GM10266 (cell line): ENCODE results near the gene MUC6.

Experiments used
- DNase-seq: peaks from one replicate; pipeline ENCODE4 v3.0.0; 2012; ENCODE audit errors: extremely low spot score
- TF ChIP-seq, protein P1 (sequence below): IDR thresholded peaks from 2 replicates; pipeline ENCODE4 v1.5.1; 2012; ENCODE audit warnings: mild to moderate bottlenecking, low read depth; ENCODE audit not compliant: control insufficient read depth, insufficient read depth; ENCODE audit errors: missing control alignments

The MUC6 gene

DNA sequence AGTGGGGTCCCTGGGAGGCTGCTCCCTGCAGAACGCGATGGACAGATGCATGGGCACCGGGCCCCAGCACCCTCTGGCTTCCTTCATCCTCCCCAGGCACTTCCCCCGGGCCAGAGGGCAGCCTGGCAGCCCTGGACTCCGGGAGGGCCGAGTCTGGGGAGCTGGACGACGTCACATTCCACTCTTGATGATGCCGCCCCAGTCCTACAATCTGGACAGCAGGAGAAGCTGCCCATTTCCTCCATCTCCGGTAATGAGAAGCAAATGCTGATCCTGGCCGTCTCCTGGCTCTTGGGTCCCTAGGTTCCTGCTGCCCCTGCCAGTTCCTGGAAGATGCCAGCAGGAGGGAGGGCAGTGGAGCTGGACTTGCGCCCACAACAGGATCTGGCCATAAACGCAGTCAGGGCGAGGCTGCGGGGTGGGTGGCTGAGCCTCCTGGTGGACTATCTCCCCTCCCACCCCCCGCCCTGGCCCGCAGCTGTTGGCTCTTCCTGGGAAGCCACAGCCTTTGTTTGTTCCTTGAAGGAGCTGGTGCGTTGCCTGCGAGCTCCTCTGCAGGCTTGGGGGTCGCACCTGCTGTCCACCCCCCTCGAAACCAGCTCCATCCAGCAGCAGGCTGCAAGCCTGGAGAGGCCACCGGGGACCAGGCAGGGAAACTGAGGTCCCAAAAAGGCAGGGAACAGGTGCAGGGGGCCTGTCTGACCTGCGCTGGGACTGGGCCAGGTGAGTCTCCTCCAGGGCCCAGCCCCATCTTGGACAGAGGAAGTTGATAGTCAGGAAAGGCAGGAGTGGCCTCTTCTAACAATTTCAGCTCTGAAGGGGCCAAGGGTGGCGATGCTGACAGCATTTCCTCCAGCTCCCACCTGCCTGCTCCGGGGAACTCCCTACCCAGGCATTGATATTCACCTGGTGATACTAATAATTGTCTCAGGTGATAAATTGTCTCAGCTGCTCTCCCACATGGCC is 17.9 kb upstream of the MUC6 start:
- TF ChIP-seq, protein P1, sequence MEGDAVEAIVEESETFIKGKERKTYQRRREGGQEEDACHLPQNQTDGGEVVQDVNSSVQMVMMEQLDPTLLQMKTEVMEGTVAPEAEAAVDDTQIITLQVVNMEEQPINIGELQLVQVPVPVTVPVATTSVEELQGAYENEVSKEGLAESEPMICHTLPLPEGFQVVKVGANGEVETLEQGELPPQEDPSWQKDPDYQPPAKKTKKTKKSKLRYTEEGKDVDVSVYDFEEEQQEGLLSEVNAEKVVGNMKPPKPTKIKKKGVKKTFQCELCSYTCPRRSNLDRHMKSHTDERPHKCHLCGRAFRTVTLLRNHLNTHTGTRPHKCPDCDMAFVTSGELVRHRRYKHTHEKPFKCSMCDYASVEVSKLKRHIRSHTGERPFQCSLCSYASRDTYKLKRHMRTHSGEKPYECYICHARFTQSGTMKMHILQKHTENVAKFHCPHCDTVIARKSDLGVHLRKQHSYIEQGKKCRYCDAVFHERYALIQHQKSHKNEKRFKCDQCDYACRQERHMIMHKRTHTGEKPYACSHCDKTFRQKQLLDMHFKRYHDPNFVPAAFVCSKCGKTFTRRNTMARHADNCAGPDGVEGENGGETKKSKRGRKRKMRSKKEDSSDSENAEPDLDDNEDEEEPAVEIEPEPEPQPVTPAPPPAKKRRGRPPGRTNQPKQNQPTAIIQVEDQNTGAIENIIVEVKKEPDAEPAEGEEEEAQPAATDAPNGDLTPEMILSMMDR, result no peak
- no peak for DNase-seq

DNA sequence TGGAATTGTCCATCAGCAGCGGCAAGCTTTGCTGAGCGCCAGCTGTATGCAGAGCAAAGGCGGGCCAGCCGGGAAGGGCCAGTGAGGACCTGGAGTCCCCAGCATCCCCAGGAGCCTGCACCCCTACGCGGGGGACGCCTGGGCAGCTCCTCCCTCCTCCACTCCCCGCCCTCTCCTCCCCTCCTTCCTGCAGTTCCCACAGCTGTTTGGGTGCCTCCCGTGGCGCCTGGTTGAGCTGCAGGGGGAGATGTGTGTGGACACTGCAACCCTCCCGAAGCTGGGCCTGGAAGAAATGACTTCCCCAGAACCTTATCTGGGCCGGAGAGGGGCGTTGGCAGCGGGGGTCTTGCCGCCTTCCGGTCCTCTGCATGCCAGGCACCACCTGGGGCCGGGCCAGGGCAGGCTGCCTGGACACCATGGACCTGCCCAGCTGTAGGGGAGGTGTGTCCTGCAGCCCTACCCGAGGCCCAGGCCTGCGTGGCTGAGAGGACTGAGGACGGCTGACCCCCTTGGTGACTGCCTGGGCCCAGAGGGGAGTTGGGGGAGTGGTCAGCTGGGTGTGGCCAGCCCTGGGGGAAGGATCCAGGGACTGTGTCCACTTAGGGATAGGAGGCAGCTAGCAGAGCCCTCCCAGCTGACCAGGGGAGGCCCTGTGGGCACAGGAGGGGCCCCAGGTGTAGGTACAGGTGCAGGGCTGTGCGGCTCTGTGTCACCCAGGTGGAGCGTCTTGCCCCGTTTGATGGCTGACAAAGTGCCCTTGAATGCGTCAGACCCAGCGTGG is 16.8 kb upstream of the MUC6 start:
- TF ChIP-seq, protein P1, result no peak
- no peak for DNase-seq

DNA sequence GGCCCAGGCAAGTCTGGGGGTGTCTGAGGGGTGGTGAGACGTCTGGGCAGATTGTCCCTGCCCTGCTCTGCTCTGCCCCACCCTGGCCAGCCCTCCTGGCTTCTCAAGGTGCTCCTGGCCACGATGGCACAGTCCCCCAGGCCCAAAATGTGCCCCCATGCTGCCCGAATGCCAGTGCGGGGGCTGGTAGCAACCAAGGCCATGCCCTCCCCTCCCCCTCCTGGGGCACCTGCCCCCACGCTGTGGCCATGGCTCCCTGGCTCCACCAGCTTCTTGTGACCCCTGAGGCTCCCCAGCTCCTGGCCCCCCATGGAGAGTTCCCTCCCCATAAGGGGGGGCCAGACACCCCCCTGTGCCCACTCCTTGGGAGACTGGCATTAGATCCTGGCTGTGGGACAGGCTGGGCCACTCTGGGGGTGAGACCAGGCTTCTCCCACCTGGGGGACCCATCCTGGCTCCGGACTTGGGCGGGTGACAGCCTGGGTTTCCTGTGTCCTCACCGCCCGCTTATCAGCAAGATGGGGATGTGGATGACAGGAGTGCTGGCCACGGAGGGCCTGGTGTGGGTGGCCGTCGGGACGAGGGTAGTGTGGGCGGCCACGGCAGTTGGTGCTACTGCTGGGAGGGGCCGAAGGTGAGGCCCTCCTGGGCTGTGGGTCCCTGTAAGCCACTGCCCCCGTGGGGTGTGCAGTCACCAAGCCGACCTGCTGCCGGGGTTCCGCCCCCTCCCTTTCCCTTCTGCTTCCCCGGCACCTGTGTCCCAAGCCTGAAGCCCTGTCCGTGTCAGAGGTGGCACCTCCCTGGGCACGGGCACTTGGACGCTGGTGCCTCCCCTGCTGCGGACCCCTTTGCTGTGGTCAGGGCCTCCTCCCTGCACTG is 15.9 kb upstream of the MUC6 start:
- no peak for DNase-seq
- TF ChIP-seq, protein P1, result no peak

DNA sequence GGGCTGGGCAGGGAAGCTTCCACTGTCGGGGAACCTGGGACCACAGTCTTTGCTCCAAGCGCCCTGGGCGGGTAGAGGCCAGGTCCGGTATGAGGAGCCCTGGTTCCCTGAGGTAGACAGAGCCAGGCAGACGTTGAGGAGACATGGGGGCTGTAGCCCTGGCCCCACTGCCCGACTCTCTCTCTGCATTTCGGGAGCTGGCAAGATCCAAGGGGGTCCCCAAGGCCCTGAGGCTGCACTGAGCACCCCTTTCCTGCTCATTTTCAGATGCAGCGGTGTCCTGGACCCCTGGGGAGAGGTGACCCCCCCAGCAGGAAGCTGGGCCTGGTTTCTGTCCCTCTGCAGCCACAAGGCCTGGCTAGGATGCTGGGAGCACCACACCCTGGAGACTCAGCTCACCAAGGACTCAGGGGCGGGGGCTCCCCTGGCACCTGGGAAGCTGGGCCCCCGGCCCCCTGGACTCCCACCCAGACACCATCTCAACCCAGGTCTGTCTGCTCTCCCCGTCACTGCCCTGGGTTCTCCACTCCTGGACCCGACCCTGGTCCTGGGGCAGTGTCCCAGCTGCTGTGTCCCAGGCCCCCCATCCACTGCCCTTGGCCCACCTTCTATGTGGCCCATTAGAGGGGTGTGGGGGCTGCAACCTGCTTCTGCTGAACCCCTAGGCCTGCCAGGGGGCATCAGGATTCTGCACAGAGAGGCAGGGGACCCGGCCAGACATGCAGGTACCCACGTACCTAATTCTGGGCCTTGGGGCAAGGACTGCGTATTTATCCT is 15.0 kb upstream of the MUC6 start:
- DNase-seq, result no peak
- TF ChIP-seq, protein P1, result no peak

DNA sequence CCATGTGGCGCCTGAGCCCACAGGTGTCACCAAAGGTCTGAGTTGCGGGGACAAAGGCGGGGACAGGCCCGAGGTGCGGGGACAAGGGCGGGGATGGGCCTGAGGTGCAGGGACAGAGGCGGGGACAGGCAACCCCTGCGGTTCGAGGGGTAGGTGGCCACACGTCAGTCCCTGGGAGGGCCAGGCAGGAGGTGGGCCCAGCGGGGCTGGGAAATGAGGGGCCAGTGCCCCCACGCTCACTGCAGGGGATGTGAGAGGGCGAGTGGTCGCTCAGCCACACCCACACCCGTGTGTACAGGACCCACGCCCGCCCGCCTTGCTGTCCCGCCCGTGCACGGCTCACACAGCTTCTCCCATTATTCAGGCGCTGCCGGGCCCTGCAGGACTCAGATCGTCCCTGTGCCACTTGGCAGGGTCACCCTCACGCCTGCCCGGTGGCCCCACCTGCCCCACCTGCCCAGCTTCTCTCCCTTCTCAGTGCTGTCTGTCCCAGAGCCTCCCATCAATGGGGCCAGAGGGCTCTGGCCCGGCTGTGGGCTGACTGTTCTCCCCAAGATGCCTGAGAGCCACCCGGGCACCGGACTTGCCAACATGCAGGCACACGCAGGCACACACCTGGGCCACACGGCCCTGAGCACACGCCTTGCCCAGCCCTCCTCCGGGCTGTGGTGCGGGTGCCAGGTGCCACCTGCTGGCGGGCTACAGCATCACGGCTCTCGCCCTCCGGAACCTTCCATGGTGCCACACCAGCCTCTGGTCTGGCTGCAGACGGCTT is 14.2 kb upstream of the MUC6 start:
- peak; percentile 93 for DNase-seq
- TF ChIP-seq, protein P1, result peak; percentile 95
